NT2/D1 (cell line): Measurements from ENCODE around the gene NOSIP.

ENCODE experiments used
- SUZ12 ChIP-seq: IDR thresholded peaks from 2 replicates; pipeline ENCODE4 v1.6.1; 2011; ENCODE audit not compliant: insufficient read length, insufficient read depth; ENCODE audit errors: extremely low read depth
- YY1 ChIP-seq: IDR thresholded peaks from 2 replicates; pipeline ENCODE4 v1.6.1; 2011; ENCODE audit not compliant: insufficient read length, insufficient read depth
- ZNF274 ChIP-seq: IDR thresholded peaks from 2 replicates; pipeline ENCODE4 v1.6.1; 2011; ENCODE audit warnings: mild to moderate bottlenecking, low read depth, low read length

DNA sequence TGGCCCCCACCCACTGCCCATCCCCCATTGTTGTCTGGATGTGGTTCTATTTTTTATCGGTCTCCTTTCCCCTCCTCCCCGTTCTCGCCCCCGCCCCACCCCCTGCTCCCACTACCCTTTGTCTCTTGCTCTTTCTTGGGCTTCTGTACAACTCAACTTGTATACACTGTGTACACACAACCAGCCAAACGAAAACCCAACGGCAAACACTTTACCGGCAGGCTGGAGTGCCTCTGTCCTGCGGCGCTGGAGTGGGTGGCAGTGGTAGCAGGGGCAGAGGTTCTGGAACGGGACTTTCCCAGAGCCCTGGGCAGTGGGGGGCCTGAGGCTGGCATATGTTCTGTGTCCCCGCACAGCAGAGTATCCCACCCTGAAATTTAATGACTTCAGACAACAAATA lies 45.9 kb upstream of the NOSIP start:
- TF ChIP-seq YY1, result no peak
- no peak for TF ChIP-seq ZNF274
- no peak for TF ChIP-seq SUZ12
